Kidney glomerular epithelial cell (primary cell): ENCODE results near the gene DLL1.
"Not testable (repeated sequence)": the region's sequence is repeated elsewhere in the genome, so short reads cannot be mapped to it uniquely, and the experiment has no call there.

Experiments
- DNase-seq: peaks from one replicate; lab custom pipeline; 2025; lab: John Stamatoyannopoulos, UW

DLL1 gene

DNA sequence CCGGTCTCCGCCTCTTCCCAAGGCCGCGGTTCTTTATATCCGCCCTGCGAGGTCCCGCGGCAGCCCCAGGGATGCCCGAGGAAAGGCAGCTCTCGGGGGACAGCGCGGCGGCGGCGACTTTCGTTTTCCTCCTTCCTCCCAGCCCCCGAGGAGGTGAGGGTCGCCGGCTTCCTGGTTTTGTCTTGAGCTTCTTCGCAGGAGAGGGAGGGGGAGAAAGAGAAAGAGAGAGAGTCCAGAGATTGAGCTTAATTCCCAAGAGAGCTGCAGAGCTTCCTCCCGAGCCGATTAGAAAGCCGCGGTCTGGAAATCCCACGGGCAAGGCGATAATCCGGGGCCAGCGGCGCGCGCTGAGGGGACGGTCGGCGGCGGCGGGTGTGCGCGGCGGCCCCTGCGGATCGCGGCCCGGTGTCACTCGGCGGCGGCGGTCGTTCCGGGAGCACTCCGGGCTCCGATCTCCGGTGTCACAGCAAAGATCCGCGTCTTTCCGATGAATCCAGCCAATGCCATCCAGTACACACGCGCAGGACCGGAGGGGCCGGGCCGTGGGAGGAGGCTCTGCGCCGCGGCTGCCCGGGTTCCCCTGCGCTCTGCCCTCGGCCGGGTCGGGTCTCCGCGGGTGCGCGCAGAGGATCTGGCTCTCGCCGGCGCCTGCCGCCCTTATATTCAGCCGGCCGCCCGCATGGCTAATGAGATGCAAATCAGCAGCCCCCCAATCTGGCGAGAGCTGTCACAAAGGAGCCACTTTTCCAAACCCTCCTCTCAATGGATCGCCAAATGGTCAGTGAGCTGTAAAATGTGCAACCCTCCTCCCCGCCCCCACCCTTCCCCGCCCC is at the start of gene DLL1:
DLL1 (minus strand) TSS at position 783 of the 833 bp plus-strand sequence. CDS start 939 bp downstream, outside the sequence.
- DNase-seq, result no peak

DNA sequence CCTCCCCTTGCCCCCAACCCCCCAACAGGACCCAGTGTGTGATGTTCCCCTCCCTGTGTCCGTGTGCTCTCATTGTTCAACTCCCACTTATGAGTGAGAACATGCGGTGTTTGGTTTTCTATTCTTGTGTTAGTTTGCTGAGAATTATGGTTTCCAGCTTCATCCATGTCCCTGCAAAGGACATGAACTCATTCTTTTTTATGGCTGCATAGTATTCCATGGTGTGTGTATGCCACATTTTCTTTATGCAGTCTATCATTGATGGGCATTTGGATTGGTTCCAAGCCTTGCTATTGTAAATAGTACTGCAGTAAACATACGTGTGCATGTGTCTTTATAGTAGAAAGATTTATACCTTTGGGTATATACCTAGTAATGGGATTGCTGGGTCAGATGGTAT is 44.3 kb upstream of the DLL1 start:
- not testable (repeated sequence) for DNase-seq

- DNase-seq, result no peak
Measured at GRCh38 chr6:170329321-170329720, 38.4 kb upstream of the DLL1 start.

DNA sequence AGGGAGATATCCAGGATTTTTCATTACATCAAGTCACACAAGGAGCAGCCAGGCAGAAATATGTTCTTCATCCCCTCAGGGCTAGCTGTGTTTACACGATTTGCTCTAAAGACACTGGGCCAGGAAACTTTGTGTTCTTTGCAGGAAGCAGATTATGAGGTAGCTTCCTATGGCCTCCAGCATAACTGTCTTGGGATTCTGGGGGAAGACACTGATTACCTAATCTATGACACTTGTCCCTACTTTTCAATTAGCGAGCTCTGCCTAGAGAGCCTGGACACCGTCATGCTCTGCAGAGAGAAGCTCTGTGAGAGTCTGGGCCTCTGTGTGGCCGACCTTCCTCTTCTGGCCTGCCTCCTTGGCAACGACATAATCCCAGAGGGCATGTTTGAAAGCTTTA is 26.8 kb upstream of the DLL1 start:
- DNase-seq, result no peak

- no peak for DNase-seq
Measured at GRCh38 chr6:170317076-170317475, 26.2 kb upstream of the DLL1 start.

DNA sequence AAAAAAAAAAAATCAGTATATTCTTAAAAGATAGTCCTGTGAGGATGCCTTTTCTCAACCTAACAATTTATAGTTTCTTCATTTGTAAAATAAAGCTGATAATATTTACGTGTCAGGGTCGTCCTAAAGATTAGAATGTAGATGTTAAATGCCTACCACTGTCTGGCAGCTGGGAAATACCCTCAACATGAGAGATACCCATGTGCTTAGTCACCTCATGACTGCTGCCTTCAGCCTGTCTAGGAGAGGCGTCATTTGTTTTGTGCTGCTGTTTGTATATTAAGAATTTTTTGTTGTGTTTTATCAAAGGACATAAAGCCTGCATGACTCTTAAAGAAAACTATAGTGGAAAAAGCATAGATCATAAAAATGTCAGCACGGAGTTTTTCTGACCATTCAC is 25.2 kb upstream of the DLL1 start:
- DNase-seq, result no peak

DNA sequence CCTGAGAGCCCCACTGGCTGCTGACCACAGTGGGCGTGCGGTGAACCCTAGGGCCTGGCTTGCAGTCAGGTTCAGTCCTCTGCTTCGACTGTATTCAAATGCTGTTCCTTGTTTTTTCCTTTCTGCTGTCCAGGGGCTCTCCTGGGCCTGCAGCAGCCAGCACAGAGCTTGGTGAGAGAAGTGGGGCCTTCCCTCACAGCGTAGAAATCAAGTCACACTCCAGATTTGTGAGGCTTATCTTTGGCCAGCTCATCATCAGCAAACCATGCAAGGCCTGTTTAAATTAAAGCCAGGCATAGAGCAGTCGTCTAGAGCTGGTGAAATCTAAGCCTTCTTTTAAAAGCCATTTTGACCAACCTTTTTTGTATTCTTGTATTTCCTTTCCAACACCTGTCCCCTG is 24.1 kb upstream of the DLL1 start:
- DNase-seq, result no peak

DNA sequence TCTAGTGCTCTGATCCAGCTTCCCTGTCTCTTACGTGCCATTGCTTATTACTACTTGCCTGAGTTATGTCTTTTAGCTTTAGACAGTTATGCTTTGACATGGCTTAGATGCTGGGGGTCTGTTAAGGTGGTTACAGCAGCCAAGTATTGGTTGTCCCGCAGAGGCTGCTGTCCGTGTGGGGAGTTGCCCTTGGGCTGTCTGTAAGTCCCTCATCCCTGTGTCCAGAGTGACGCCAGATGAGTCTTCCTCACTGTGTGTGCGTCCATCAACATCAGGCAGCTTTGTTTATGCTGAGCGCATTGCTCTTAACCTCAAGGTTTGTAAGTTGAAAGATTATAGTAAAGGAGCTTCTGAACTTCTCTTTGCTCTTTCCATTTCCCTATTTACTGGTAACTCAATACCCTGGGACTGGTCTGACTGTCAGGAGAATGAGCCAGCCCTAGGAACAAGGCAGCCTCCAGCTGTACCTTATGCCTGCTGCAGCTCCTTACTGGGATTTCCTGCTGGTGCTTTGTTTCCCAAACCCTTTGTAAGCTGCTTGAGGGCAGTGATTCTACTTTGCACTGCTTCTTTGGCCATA is 22.9 kb upstream of the DLL1 start:
- DNase-seq, result no peak

DNA sequence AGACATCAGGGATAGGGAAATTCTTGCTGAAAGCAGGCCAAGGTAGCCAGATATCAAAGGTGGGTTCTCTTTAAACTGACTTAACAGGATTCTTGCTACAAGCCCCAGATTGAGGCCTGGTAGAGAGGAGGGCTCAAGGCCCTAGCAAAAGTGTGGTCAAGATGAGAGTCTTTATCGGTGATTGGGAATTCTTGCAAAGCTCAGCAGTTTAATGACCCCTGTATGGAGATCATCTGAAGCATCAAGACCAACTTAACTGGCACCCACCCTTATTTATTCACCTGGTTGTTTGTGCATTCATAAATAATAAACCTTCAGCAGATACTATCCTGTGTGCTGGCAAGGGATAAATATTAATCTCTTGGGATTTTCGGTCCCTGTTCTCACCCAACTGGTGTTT is 22.0 kb upstream of the DLL1 start:
- DNase-seq, result no peak

DNA sequence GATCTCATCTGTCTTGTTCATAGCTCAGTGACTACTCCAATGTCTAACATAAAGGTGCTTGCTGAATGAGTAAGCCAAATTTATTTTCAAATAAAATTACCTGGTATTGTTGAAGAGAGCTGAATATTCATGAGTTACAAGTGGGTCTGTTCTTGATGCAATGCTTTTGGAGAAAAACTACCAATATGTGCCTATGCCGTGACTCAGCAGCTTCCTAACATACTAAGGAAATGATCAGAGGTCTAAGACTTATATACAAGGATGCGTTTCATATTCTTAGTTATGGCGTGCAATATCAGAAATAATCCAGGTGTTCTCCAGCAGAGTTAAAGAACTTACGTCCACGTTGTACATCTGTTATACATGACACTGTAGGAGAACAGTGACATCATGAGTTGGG is 20.8 kb upstream of the DLL1 start:
- DNase-seq, result no peak

DNA sequence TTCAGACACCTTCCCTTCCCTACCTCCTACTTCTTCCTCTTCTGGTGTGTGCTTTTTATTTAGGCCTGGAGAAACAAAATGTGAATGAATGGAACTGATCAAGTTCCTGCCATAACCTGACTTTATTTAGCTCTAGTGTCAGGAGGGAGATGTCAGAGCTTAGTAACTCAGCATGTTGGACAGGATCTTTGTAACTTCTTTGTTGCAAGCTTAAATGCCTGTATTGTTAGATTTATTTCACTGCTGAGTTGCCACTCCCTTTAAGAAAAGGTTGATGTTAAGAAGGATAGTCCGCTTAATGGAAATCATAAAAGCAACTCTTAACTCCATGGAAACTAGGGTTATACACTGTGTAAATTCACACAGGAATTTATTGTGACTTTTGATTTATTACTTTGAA is 17.9 kb upstream of the DLL1 start:
- no peak for DNase-seq

DNA sequence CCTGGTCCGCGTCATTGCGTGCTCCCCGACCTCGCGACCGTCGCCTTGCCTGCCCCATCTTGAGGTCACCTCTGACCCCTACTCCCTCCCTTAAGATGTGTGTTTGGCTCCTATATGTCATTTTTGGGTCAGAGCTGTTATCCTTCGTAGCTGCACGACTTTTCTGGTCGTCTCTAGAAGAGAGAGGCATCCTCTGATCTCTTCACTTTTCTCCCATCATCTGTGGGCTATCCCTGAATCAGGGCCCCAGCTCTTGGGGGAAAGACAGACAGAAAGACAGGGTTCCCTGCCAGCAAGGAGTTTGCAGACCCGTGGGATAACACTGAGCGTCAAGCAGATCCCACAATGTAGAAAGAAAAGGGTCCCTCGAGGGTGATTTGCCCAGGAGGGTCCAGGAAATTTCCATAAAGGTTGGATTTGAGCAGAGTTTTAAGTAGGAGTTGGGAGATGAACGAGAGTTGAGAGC is 16.2 kb upstream of the DLL1 start:
- DNase-seq, result no peak

DNA sequence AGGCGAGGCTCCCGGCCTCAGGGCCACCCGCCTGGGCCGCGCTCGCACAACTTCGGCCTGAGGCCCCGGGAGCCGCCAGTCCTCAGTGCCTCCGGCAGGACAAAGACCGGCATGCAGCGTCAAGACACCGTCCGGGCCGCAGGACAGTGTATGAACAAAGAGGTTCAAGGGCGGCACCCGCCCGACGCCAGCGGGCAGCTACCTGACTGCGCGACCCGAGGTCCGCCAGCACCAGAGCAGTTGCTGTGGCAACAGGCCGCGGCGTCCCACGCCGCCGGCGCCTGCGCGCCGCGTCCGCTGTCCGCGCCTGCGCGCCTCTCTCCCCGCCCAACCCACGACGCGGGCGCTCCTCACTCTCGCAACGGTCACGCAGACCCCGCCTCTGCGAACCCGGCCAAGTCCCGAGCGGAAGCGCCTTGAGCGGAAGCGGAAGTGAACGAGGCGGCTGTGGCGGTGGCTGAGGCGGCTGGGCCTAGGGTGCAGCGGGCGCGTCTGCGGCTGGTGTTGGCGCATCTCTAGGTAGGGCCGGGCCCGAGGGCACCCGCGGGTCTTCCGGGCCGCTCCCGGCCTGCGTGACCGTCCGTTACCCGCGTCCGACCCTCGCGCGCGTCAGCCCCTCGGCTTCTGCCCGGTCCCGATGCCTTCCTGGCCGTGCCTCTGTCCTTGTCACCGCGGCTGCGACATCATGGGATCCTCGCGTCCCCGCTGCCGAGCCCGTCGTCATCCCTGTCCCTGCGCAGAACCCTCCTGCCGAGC is 15.6 kb upstream of the DLL1 start, which contains the start of gene FAM120B:
FAM120B (plus strand) TSS at position 435 of the 756 bp plus-strand sequence. CDS start 10,633 bp downstream, outside the sequence.
- DNase-seq, result peak; percentile 88

DNA sequence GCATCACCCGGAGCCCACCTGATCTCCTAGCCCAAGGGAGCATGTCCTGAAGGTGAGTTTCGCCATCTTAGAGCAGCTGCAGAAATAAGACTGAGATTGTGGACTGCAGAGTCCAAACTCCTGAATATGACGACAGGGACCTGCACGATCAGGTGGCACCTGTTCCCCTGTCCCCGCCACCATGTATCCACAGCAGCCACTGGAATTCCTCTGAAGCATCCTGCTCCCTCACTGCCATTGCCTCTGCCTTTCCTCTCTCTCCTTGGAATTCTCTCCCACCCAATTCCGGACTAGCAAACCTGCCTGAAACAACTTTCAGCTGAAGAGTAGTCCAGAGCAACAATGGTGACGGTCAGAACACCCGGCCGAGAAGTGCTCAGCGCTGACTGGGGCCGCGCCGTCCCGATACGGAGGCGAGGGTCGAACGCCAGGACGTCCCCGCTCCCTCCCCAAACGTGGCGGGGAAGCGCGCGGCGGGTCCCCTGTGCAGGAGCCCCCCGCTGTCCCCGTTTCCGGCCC is 15.0 kb upstream of the DLL1 start:
- DNase-seq, result no peak

DNA sequence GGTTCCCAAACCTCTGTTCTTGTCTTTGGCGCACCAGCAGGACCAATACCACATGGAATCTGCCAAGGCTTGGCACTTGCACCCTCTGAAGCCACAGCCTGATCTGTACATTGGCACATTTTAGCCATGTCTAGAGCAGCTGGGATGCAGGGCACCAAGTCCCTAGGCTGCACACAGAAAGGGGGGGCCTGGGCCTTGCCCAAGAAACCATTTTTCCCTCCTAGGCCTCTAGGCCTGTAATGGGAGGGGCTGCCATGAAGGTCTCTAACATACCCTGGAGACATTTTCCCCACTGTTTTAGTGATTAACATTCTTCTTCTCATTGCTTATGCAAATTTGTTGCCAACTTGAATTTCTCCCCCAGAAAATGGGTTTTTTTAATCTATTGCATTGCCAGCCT is 10.3 kb upstream of the DLL1 start:
- no peak for DNase-seq

- no peak for DNase-seq
Measured at GRCh38 chr6:170298688-170299087, 7.8 kb upstream of the DLL1 start.

GRCh38 chr6:170297576-170298330 is 6.9 kb upstream of the DLL1 start:
- no peak for DNase-seq

DNA sequence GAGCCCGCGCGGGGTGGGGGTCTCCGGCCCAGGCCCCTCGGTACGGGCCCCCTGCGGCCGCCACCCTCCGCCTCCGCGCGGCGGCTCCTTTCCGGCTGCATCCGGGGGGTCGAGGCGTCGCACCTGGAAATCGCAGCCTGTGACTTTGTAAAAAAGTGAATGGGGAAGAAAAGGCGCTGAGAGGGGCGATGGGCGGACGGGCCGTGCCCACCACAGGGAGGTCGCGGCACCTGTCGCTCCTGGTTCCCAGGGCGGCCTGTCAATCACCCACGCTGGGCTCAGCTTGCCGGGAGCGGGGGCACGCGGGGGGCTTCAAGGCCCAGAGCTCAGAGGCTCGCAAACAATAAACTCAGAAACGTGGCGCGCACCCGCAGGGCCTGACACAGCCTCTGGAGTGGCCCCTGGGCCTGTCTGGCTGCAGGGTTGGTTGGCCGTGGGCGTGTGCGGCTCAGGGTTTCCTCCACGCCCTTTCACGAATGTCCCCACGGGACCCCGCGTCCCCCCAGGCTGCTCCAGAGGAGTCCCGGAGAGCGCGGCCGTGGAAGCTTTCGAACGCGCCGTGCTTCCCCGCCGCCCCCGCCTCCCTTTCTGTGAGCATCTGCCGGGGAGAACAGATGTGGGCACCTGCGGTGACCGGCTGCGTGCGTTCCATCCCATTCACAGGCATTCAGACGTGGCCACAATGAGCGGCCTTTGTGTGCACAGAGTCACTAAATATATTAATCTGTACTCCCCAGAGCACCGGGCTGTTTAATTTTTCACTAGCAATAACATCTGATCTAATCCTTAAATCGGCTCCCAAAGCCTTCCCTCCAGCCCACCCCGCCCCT is 6.1 kb upstream of the DLL1 start:
- DNase-seq, result no peak

DNA sequence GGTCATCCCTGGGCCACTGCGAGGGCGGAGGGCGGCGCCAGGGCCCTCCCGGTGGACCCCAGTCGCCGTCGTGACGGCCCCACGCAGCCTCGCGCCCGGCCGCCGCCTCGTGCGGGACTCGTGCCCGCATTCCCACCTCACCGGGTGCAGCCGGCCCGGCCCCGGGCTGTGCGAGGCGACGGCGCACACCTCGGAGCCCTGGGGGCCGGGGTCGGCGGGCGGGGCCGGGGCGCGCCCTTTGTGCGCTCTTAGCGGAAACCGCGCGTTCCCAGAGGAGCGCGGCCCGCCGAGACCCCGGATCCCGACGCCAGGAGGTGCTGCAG is 5.5 kb upstream of the DLL1 start:
- no peak for DNase-seq

DNA sequence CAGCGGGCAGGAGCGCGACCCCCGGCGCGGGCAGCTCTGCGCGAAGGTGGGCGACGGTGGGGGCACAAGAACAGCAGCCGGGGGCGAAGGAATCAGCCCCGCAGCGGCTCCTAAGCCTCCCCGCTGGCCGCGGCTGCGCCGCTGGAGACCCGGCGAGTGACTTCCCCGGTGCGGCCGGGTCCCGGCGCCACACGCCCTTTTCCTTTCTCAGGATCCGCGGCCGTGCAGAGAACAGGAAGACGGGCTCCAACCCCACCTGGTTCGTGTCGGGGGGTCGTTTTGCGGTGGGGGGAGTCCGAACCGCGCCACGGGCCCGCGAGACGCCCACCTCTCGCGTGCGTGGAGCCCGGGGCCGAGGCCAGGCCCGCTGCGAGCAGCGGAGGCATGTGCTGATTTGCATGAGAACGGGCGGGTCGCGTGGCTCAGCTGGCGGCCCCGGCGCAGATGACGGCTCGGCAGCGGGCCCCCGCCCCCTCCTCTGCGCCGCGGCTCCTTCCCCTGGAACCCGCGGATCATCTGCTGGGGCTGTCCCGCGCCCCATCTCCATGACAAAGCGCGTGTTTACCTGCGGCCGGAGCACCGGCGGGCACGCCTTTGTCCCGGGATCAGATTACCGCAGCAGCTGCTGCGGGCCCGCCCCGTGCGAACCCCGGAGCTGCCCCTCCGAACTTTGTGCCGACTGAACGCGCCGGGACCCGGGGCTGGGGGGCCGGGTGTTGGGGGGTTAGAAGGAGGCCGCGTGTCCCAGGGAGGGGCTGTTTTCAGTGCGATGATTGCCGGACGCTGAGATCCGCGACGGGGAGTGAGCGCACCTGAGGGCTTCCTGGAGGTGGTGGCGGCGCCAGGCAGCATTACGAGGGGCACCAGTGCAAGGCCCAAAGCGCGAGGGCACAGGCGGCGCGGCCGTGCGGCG is 4.9 kb upstream of the DLL1 start:
- DNase-seq, result no peak
